SIG-M5 (cell line): ENCODE data around the gene LIME1.

Experiments used
- DNase-seq: peaks from one replicate; lab custom pipeline; 2025; lab: John Stamatoyannopoulos, UW

The LIME1 gene

GRCh38 chr20:63735859-63736718, at the start of gene LIME1:
TSS of gene LIME1 (plus strand) at chr20:63736664. CDS start at chr20:63737550, 886 bp downstream.
- DNase-seq, result no peak

GRCh38 chr20:63687419-63688178, 48.9 kb upstream of the LIME1 start:
- no peak for DNase-seq

GRCh38 chr20:63688228-63689045, 48.0 kb upstream of the LIME1 start:
- no peak for DNase-seq

- DNase-seq, result no peak
Observed at GRCh38 chr20:63689046-63690002, 47.1 kb upstream of the LIME1 start.

- no peak for DNase-seq
Observed at GRCh38 chr20:63690003-63690897, 46.2 kb upstream of the LIME1 start.

- no peak for DNase-seq
Observed at GRCh38 chr20:63690898-63691710, 45.4 kb upstream of the LIME1 start.

GRCh38 chr20:63691711-63692435, 44.6 kb upstream of the LIME1 start:
- DNase-seq, result no peak

GRCh38 chr20:63692436-63693082, 43.9 kb upstream of the LIME1 start:
- no peak for DNase-seq

GRCh38 chr20:63693083-63693732, 43.3 kb upstream of the LIME1 start:
- DNase-seq, result no peak

- no peak for DNase-seq
Observed at GRCh38 chr20:63693733-63694583, 42.5 kb upstream of the LIME1 start.

GRCh38 chr20:63694584-63695423, 41.7 kb upstream of the LIME1 start:
- no peak for DNase-seq

- DNase-seq, result no peak
Observed at GRCh38 chr20:63695424-63696305, 40.8 kb upstream of the LIME1 start.

GRCh38 chr20:63696306-63696627, 40.2 kb upstream of the LIME1 start:
- DNase-seq, result no peak

- no peak for DNase-seq
Observed at GRCh38 chr20:63696628-63697356, 39.7 kb upstream of the LIME1 start, which contains the start of gene TNFRSF6B. TSS of gene TNFRSF6B (plus strand) at chr20:63696652. CDS start at chr20:63696768, 116 bp downstream.
